ENCODE measurements around the gene NPHS1. TPM values are rescaled to one million over a fixed set of nuclear protein-coding genes. Genes with fewer than 3 reads are reported as not detected.

The NPHS1 gene
- total and polyA plus RNA-seq, 8 donors = 0.10 to 17.9 (median 0.49) TPM; not detected in 2

GRCh38 chr19:35777086-35777841, 75.0 kb downstream of the NPHS1 start:
- intact Hi-C loops (cut with DNase I; ENCODE audit: low total_unique reads) = no loop called here
- peaks cover 7 to 25% (median 21%) of the 10 kb centered on the region in 4 donors for H3K4me1 ChIP-seq
- no peaks in the 10 kb centered on the region for H3K9me3 ChIP-seq
- TF ChIP-seq POLR2AphosphoS5 (IDR thresholded peaks at IDR 0.05) (no peak), EP300 (IDR thresholded peaks at IDR 0.05) (no peak), CTCF (IDR thresholded peaks at IDR 0.05) (no peak), POLR2A (IDR thresholded peaks at IDR 0.05) (no peak)
- peaks cover 0 to 42% (median 39%) of the 10 kb centered on the region in 4 donors for H3K36me3 ChIP-seq
- 67 to 83% (median 78%) methylated on average over 18 to 19 of the region's 19 CpGs for WGBS, 5 donors
- H3K27me3 ChIP-seq = no peaks in the 10 kb centered on the region
- H3K4me3 ChIP-seq = no peak overlapping the region
- no peak overlapping the region for H3K27ac ChIP-seq
- no peak for DNase-seq

GRCh38 chr19:35776102-35776788, 76.1 kb downstream of the NPHS1 start:
- peaks cover 7 to 25% (median 21%) of the 10 kb centered on the region in 4 donors for H3K4me1 ChIP-seq
- DNase-seq = no peak
- no peak for TF ChIP-seq CTCF (IDR thresholded peaks at IDR 0.05)
- no peak for TF ChIP-seq POLR2A (IDR thresholded peaks at IDR 0.05)
- no peak for TF ChIP-seq POLR2AphosphoS5 (IDR thresholded peaks at IDR 0.05)
- TF ChIP-seq EP300 (IDR thresholded peaks at IDR 0.05) = no peak
- H3K36me3 ChIP-seq = peaks cover 0 to 32% (median 29%) of the 10 kb centered on the region in 4 donors
- no peaks in the 10 kb centered on the region for H3K9me3 ChIP-seq
- H3K27me3 ChIP-seq = no peaks in the 10 kb centered on the region
- peak overlapping the region in 1 of 5 donors; percentile 77 for H3K27ac ChIP-seq
- intact Hi-C loops (cut with DNase I; ENCODE audit: low total_unique reads) = no loop called here
- H3K4me3 ChIP-seq = peak overlapping the region; percentile 83 to 99 (median 94)
- 44 to 69% (median 62%) methylated on average over 11 to 13 of the region's 13 CpGs for WGBS, 5 donors

Small RNA genes lying within 50 kb of the gene (small RNA-seq; reads per million reads assigned to genes)
- 0 reads per million in 4 donors for gene RN7SL402P

Other genes with a start within 250 kb of the NPHS1 start
- 10 to 100 TPM in 1 of 5 donors, 1 to 10 TPM in 4; 4.1 to 23.2 (median 4.9) TPM for gene HAUS5, start 239.8 kb downstream of the NPHS1 start, total RNA-seq
- 10 to 100 TPM in 1 of 3 donors, 1 to 10 TPM in 2; 4.4 to 17.0 (median 5.6) TPM for gene HAUS5, start 239.8 kb downstream of the NPHS1 start, polyA plus RNA-seq
- 100 to 1,000 TPM in 1 of 5 donors, 10 to 100 TPM in 4; 26.6 to 133 (median 46.9) TPM for gene RBM42, start 223.5 kb downstream of the NPHS1 start, total RNA-seq
- gene RBM42, start 223.5 kb downstream of the NPHS1 start, polyA plus RNA-seq = 10 to 100 TPM; 56.5 to 60.8 (median 58.6) TPM
- 10 to 100 TPM in 1 of 5 donors, under 1 TPM in 1, not detected in 3; 0.55 to 11.7 TPM for gene ETV2, start 210.8 kb downstream of the NPHS1 start, total RNA-seq
- gene ETV2, start 210.8 kb downstream of the NPHS1 start, polyA plus RNA-seq = 1 to 10 TPM; 4.5 to 6.3 (median 6.1) TPM
- gene COX6B1, start 204.2 kb downstream of the NPHS1 start, total RNA-seq = 100 to 1,000 TPM; 198 to 680 (median 373) TPM
- 1,000 to 10,000 TPM; 1,105 to 1,293 (median 1,217) TPM for gene COX6B1, start 204.2 kb downstream of the NPHS1 start, polyA plus RNA-seq
- gene UPK1A, start 186.0 kb downstream of the NPHS1 start, total RNA-seq = not detected
- gene UPK1A, start 186.0 kb downstream of the NPHS1 start, polyA plus RNA-seq = under 1 TPM in 1 of 3 donors, not detected in 2; 0.08 TPM
- 1 to 10 TPM in 1 of 5 donors, not detected in 4; 8.2 TPM for gene ZBTB32, start 147.9 kb downstream of the NPHS1 start, total RNA-seq
- gene ZBTB32, start 147.9 kb downstream of the NPHS1 start, polyA plus RNA-seq = under 1 TPM in 2 of 3 donors, not detected in 1; 0.43 to 0.46 TPM
- 10 to 100 TPM in 4 of 5 donors, 1 to 10 TPM in 1; 8.3 to 92.4 (median 24.9) TPM for gene KMT2B, start 134.5 kb downstream of the NPHS1 start, total RNA-seq
- gene KMT2B, start 134.5 kb downstream of the NPHS1 start, polyA plus RNA-seq = 10 to 100 TPM; 13.9 to 22.6 (median 15.1) TPM
- 10 to 100 TPM in 2 of 5 donors, 1 to 10 TPM in 3; 3.6 to 36.8 (median 9.0) TPM for gene IGFLR1, start 110.1 kb downstream of the NPHS1 start, total RNA-seq
- gene IGFLR1, start 110.1 kb downstream of the NPHS1 start, polyA plus RNA-seq = 10 to 100 TPM in 1 of 3 donors, 1 to 10 TPM in 2; 6.4 to 15.6 (median 9.8) TPM
- 10 to 100 TPM; 11.4 to 98.0 (median 57.1) TPM for gene U2AF1L4, start 107.1 kb downstream of the NPHS1 start, total RNA-seq
- 10 to 100 TPM; 27.6 to 53.0 (median 44.8) TPM for gene U2AF1L4, start 107.1 kb downstream of the NPHS1 start, polyA plus RNA-seq
- gene PSENEN, start 106.9 kb downstream of the NPHS1 start, total RNA-seq = 10 to 100 TPM in 3 of 5 donors, 1 to 10 TPM in 1, not detected in 1; 9.3 to 58.0 (median 32.2) TPM
- 100 to 1,000 TPM in 1 of 3 donors, 10 to 100 TPM in 2; 49.2 to 101 (median 51.0) TPM for gene PSENEN, start 106.9 kb downstream of the NPHS1 start, polyA plus RNA-seq
- gene LIN37, start 103.9 kb downstream of the NPHS1 start, total RNA-seq = 10 to 100 TPM in 3 of 5 donors, 1 to 10 TPM in 2; 2.3 to 26.5 (median 17.9) TPM
- gene LIN37, start 103.9 kb downstream of the NPHS1 start, polyA plus RNA-seq = 10 to 100 TPM; 21.5 to 44.9 (median 29.2) TPM
- 100 to 1,000 TPM in 3 of 5 donors, 10 to 100 TPM in 2; 25.0 to 492 (median 209) TPM for gene HSPB6, start 95.5 kb downstream of the NPHS1 start, total RNA-seq
- gene HSPB6, start 95.5 kb downstream of the NPHS1 start, polyA plus RNA-seq = 10 to 100 TPM; 45.0 to 84.9 (median 71.5) TPM
- 10 to 100 TPM in 4 of 5 donors, 1 to 10 TPM in 1; 5.9 to 61.3 (median 36.5) TPM for gene PROSER3, start 94.3 kb downstream of the NPHS1 start, total RNA-seq
- gene PROSER3, start 94.3 kb downstream of the NPHS1 start, polyA plus RNA-seq = 1 to 10 TPM; 3.6 to 6.7 (median 4.5) TPM
- gene ARHGAP33, start 76.9 kb downstream of the NPHS1 start, total RNA-seq = 10 to 100 TPM in 4 of 5 donors, 1 to 10 TPM in 1; 5.1 to 73.6 (median 25.4) TPM
- 1 to 10 TPM; 1.4 to 8.0 (median 6.9) TPM for gene ARHGAP33, start 76.9 kb downstream of the NPHS1 start, polyA plus RNA-seq
- gene PRODH2, start 39.7 kb downstream of the NPHS1 start, total RNA-seq = not detected
- under 1 TPM in 1 of 3 donors, not detected in 2; 0.23 TPM for gene PRODH2, start 39.7 kb downstream of the NPHS1 start, polyA plus RNA-seq
- gene KIRREL2, start 4.4 kb upstream of the NPHS1 start, total RNA-seq = under 1 TPM in 2 of 5 donors, not detected in 3; 0.43 to 0.73 TPM
- under 1 TPM in 2 of 3 donors, not detected in 1; 0.56 to 0.65 TPM for gene KIRREL2, start 4.4 kb upstream of the NPHS1 start, polyA plus RNA-seq
- gene APLP1, start 16.1 kb upstream of the NPHS1 start, total RNA-seq = 10 to 100 TPM in 4 of 5 donors, 1 to 10 TPM in 1; 5.3 to 76.5 (median 18.8) TPM
- 10 to 100 TPM; 12.5 to 31.3 (median 18.1) TPM for gene APLP1, start 16.1 kb upstream of the NPHS1 start, polyA plus RNA-seq
- gene NFKBID, start 48.0 kb upstream of the NPHS1 start, total RNA-seq = 10 to 100 TPM in 3 of 5 donors, 1 to 10 TPM in 1, not detected in 1; 6.6 to 42.0 (median 17.6) TPM
- gene NFKBID, start 48.0 kb upstream of the NPHS1 start, polyA plus RNA-seq = 1 to 10 TPM; 2.4 to 7.1 (median 3.3) TPM
- gene HCST, start 50.0 kb upstream of the NPHS1 start, total RNA-seq = 10 to 100 TPM in 1 of 5 donors, 1 to 10 TPM in 1, not detected in 3; 5.0 to 12.5 TPM
- gene HCST, start 50.0 kb upstream of the NPHS1 start, polyA plus RNA-seq = 10 to 100 TPM in 1 of 3 donors, 1 to 10 TPM in 2; 8.2 to 11.3 (median 9.2) TPM
- 10 to 100 TPM in 2 of 5 donors, 1 to 10 TPM in 1, not detected in 2; 9.4 to 72.3 (median 14.1) TPM for gene TYROBP, start 55.8 kb upstream of the NPHS1 start, total RNA-seq
- gene TYROBP, start 55.8 kb upstream of the NPHS1 start, polyA plus RNA-seq = 100 to 1,000 TPM in 1 of 3 donors, 10 to 100 TPM in 2; 38.4 to 106 (median 87.2) TPM
- gene LRFN3, start 83.9 kb upstream of the NPHS1 start, total RNA-seq = 10 to 100 TPM in 2 of 5 donors, 1 to 10 TPM in 2, under 1 TPM in 1; 0.73 to 48.1 (median 4.0) TPM
- 1 to 10 TPM; 2.0 to 6.7 (median 2.6) TPM for gene LRFN3, start 83.9 kb upstream of the NPHS1 start, polyA plus RNA-seq
- gene SDHAF1, start 142.7 kb upstream of the NPHS1 start, total RNA-seq = 10 to 100 TPM in 3 of 5 donors, 1 to 10 TPM in 1, not detected in 1; 8.0 to 38.1 (median 21.1) TPM
- gene SDHAF1, start 142.7 kb upstream of the NPHS1 start, polyA plus RNA-seq = 10 to 100 TPM; 19.2 to 31.2 (median 28.3) TPM
- gene SYNE4, start 156.3 kb upstream of the NPHS1 start, total RNA-seq = 10 to 100 TPM in 1 of 5 donors, 1 to 10 TPM in 3, not detected in 1; 1.3 to 11.2 (median 5.4) TPM
- gene SYNE4, start 156.3 kb upstream of the NPHS1 start, polyA plus RNA-seq = 1 to 10 TPM; 3.5 to 5.8 (median 4.6) TPM
- 100 to 1,000 TPM in 2 of 5 donors, 10 to 100 TPM in 1, 1 to 10 TPM in 2; 8.8 to 187 (median 44.2) TPM for gene ALKBH6, start 161.7 kb upstream of the NPHS1 start, total RNA-seq
- gene ALKBH6, start 161.7 kb upstream of the NPHS1 start, polyA plus RNA-seq = 10 to 100 TPM in 2 of 3 donors, 1 to 10 TPM in 1; 9.8 to 25.8 (median 13.7) TPM
- gene CLIP3, start 180.4 kb upstream of the NPHS1 start, total RNA-seq = 10 to 100 TPM in 1 of 5 donors, 1 to 10 TPM in 4; 1.8 to 17.1 (median 7.5) TPM
- 1 to 10 TPM; 4.5 to 8.3 (median 5.5) TPM for gene CLIP3, start 180.4 kb upstream of the NPHS1 start, polyA plus RNA-seq
- 10 to 100 TPM in 1 of 5 donors, 1 to 10 TPM in 1, under 1 TPM in 2, not detected in 1; 0.29 to 12.8 (median 5.1) TPM for gene THAP8, start 201.8 kb upstream of the NPHS1 start, total RNA-seq
- 1 to 10 TPM; 4.4 to 4.7 (median 4.7) TPM for gene THAP8, start 201.8 kb upstream of the NPHS1 start, polyA plus RNA-seq
- gene WDR62, start 202.4 kb upstream of the NPHS1 start, total RNA-seq = 10 to 100 TPM in 1 of 5 donors, 1 to 10 TPM in 3, under 1 TPM in 1; 0.29 to 15.2 (median 2.7) TPM
- gene WDR62, start 202.4 kb upstream of the NPHS1 start, polyA plus RNA-seq = 1 to 10 TPM in 2 of 3 donors, under 1 TPM in 1; 0.31 to 1.3 (median 1.2) TPM

Data from stomach (tissue), 9 donors.